Loucy (cell line): ENCODE data around the gene SHB.

Experiments used
- H2AFZ ChIP-seq: fragments of 200-600 bp; sonication (generic); 2 replicates; pipeline ENCODE4 v1.6.0; 2016; ENCODE audit warnings: antibody characterized with exemption, mild to moderate bottlenecking, low read length, moderate library complexity
- H3F3A ChIP-seq: fragments of 200-600 bp; 2 replicates; pipeline ENCODE4 v1.6.0; 2016; ENCODE audit warnings: antibody characterized with exemption, low read depth, mild to moderate bottlenecking
- H3K27me3 ChIP-seq: fragments of 200-600 bp; sonication (generic); 2 replicates; pipeline ENCODE4 v1.6.1; 2014; ENCODE audit warnings: low read length, mild to moderate bottlenecking; ENCODE audit not compliant: insufficient read depth, poor library complexity, severe bottlenecking
- H3K36me3 ChIP-seq: fragments of 200-600 bp; sonication (generic); 2 replicates; pipeline ENCODE4 v1.6.1; 2016; ENCODE audit warnings: low read length; ENCODE audit not compliant: insufficient read depth
- H3K4me1 ChIP-seq: fragments of 200-600 bp; sonication (generic); 2 replicates; pipeline ENCODE4 v1.5.1; 2014; ENCODE audit warnings: low read length, mild to moderate bottlenecking; ENCODE audit not compliant: insufficient read depth, poor library complexity, severe bottlenecking
- H3K4me2 ChIP-seq: fragments of 200-600 bp; sonication (generic); 2 replicates; pipeline ENCODE4 v1.6.0; 2014; ENCODE audit warnings: antibody characterized with exemption, low read length, low read depth, mild to moderate bottlenecking; ENCODE audit not compliant: poor library complexity, severe bottlenecking
- H3K4me3 ChIP-seq: fragments of 200-600 bp; sonication (generic); 2 replicates; pipeline ENCODE4 v1.5.1; 2014; ENCODE audit warnings: low read length, mild to moderate bottlenecking, mixed read lengths; ENCODE audit not compliant: poor library complexity, severe bottlenecking
- H3K79me2 ChIP-seq: fragments of 200-600 bp; sonication (generic); 2 replicates; pipeline ENCODE4 v1.6.1; 2014; ENCODE audit warnings: low read length; ENCODE audit not compliant: insufficient read depth
- H3K9ac ChIP-seq: fragments of 200-600 bp; sonication (generic); 2 replicates; pipeline ENCODE4 v1.6.0; 2014; ENCODE audit warnings: mild to moderate bottlenecking, low read depth, low read length, moderate library complexity; ENCODE audit not compliant: poor library complexity, severe bottlenecking
- H3K9me2 ChIP-seq: fragments of 200-600 bp; sonication (generic); replicated peaks from 2 replicates; pipeline ENCODE4 v1.6.1; 2016; ENCODE audit warnings: low read depth, low read length, mixed read lengths
- H3K9me3 ChIP-seq: fragments of 200-600 bp; sonication (generic); 2 replicates; pipeline ENCODE4 v1.6.1; 2014; ENCODE audit warnings: mild to moderate bottlenecking, antibody characterized with exemption, low read length, low read depth; ENCODE audit not compliant: insufficient read depth
- H4K20me1 ChIP-seq: fragments of 200-600 bp; sonication (generic); 2 replicates; pipeline ENCODE4 v1.6.0; 2014; ENCODE audit warnings: antibody characterized with exemption, low read length, mild to moderate bottlenecking; ENCODE audit not compliant: insufficient read depth, poor library complexity, severe bottlenecking
- CTCF ChIP-seq: fragments of 200-600 bp; sonication (generic); conservative IDR thresholded peaks from 2 replicates; pipeline ENCODE4 v1.5.1; 2014; ENCODE audit warnings: mild to moderate bottlenecking, antibody characterized with exemption, low read length
- EZH2phosphoT487 ChIP-seq: fragments of 200-600 bp; IDR thresholded peaks from 2 replicates; pipeline ENCODE4 v1.6.1; 2018; ENCODE audit warnings: antibody characterized with exemption, mild to moderate bottlenecking, moderate library complexity, borderline replicate concordance

The SHB gene

GRCh38 chr9:37909326-37909725, 159.7 kb downstream of the SHB start:
- Histone ChIP-seq H3K9me3 (no peaks in the 10 kb centered on the region), H3K79me2 (no peaks in the 10 kb centered on the region), H3F3A (no peaks in the 10 kb centered on the region), H3K36me3 (no peaks in the 10 kb centered on the region), H3K27me3 (no peaks in the 10 kb centered on the region), H3K4me2 (no peak overlapping the region), H3K9me2 (no peaks in the 10 kb centered on the region), H3K4me3 (no peak overlapping the region), H2AFZ (no peak overlapping the region), H4K20me1 (no peaks in the 10 kb centered on the region), H3K9ac (no peak overlapping the region), H3K4me1 (no peaks in the 10 kb centered on the region)
- TF ChIP-seq EZH2phosphoT487 (no peak), CTCF (no peak)

- no peak for TF ChIP-seq EZH2phosphoT487
- TF ChIP-seq CTCF = no peak
- no peaks in the 10 kb centered on the region for H3K4me1 ChIP-seq
- no peaks in the 10 kb centered on the region for H3K9me2 ChIP-seq
- no peak overlapping the region for H2AFZ ChIP-seq
- H3K36me3 ChIP-seq = no peaks in the 10 kb centered on the region
- H3K9me3 ChIP-seq = no peaks in the 10 kb centered on the region
- H3K4me2 ChIP-seq = no peak overlapping the region
- no peak overlapping the region for H3K4me3 ChIP-seq
- no peaks in the 10 kb centered on the region for H3K27me3 ChIP-seq
- H3K79me2 ChIP-seq = no peaks in the 10 kb centered on the region
- no peaks in the 10 kb centered on the region for H4K20me1 ChIP-seq
- H3F3A ChIP-seq = no peaks in the 10 kb centered on the region
- no peak overlapping the region for H3K9ac ChIP-seq
These were observed 160.3 kb downstream of the SHB start for GRCh38 chr9:37908698-37909186.

GRCh38 chr9:37908283-37908682, 160.7 kb downstream of the SHB start:
- no peak overlapping the region for H3K9ac ChIP-seq
- H3F3A ChIP-seq = no peaks in the 10 kb centered on the region
- no peak overlapping the region for H2AFZ ChIP-seq
- H3K79me2 ChIP-seq = peaks cover 4% of the 10 kb centered on the region
- no peak overlapping the region for H3K4me2 ChIP-seq
- H3K27me3 ChIP-seq = no peaks in the 10 kb centered on the region
- TF ChIP-seq CTCF (no peak), EZH2phosphoT487 (no peak)
- H3K4me1 ChIP-seq = no peaks in the 10 kb centered on the region
- no peak overlapping the region for H3K4me3 ChIP-seq
- peaks cover 2% of the 10 kb centered on the region for H4K20me1 ChIP-seq
- no peaks in the 10 kb centered on the region for H3K36me3 ChIP-seq
- H3K9me2 ChIP-seq = no peaks in the 10 kb centered on the region
- no peaks in the 10 kb centered on the region for H3K9me3 ChIP-seq
